Stromal cell of bone marrow (primary cell): ENCODE data around the gene GALR3.

Source experiments
- DNase-seq: peaks from one replicate; pipeline ENCODE4 v3.0.0-alpha.2; 2012; ENCODE audit warnings: low read depth

GALR3 gene

DNA sequence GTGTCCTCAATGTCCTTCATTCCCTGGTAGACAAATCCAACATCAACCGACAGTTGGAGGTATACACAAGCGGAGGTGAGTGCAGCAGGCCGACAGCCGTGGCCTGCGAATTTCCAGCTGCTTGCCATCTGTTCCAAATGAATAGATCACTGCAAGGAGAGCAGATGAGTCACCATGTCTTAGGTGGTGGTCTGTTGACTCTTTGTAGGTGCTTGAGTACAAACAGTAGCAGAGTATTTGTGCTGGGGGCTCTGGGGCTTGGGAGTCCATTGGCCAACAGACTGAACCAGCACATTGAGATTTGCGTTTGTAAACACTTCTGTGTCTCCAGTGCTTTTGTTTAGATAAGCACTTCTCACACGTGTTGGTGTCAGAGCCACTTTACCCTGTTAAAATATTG is 47.1 kb downstream of the GALR3 start:
- no peak for DNase-seq
